Measurements from ENCODE around the gene SFI1.
A peak's percentile ranks its signal among the peaks of the same experiment; 100 is the strongest.

The SFI1 gene

GRCh38 chr22:31489632-31490495, 6.5 kb upstream of the SFI1 start, which contains the start of gene EIF4ENIF1 (continued):
- TF ChIP-seq BCL11A (tag by site-specific recombination; IDR thresholded peaks at IDR 0.05; ENCODE audit: low read depth) (no peak), ZNF837 (tag by site-specific recombination; IDR thresholded peaks at IDR 0.05) (no peak), ZNF610 (tag by site-specific recombination; IDR thresholded peaks at IDR 0.05; ENCODE audit: borderline replicate concordance) (peak; percentile 74; the same call in 1 of the 2 replicates), ZBTB48 (tag by site-specific recombination; IDR thresholded peaks at IDR 0.05) (peak; percentile 63), MEIS1 (CRISPR knock-in tag; IDR thresholded peaks at IDR 0.05; ENCODE audit: borderline replicate concordance) (no peak), ZNF677 (tag by site-specific recombination; IDR thresholded peaks at IDR 0.05) (0 out of 2 replicates have a peak, but pooled peaks have one; percentile 46), ZNF133 (tag by site-specific recombination; IDR thresholded peaks at IDR 0.05) (no peak), ZNF530 (tag by site-specific recombination; IDR thresholded peaks at IDR 0.05; ENCODE audit: low read depth) (no peak), ZNF146 (tag by site-specific recombination; IDR thresholded peaks at IDR 0.05) (0 out of 2 replicates have a peak, but pooled peaks have one; percentile 14), ZNF785 (tag by site-specific recombination; IDR thresholded peaks at IDR 0.05) (peak; percentile 97), ELK4 (IDR thresholded peaks at IDR 0.05; ENCODE audit: borderline replicate concordance, low read depth, low read length) (peak; percentile 86; the same call in 1 of the 2 replicates), ZFP41 (tag by site-specific recombination; IDR thresholded peaks at IDR 0.05; ENCODE audit: borderline replicate concordance) (no peak), ZBTB8A (tag by site-specific recombination; IDR thresholded peaks at IDR 0.05) (peak; percentile 69), ZNF23 (tag by site-specific recombination; IDR thresholded peaks at IDR 0.05; ENCODE audit: borderline replicate concordance) (no peak), HIC1 (tag by site-specific recombination; IDR thresholded peaks at IDR 0.05) (no peak), OVOL3 (tag by site-specific recombination; IDR thresholded peaks at IDR 0.05) (no peak), KLF8 (tag by site-specific recombination; IDR thresholded peaks at IDR 0.05) (peak; percentile 84), ZNF747 (tag by site-specific recombination; IDR thresholded peaks at IDR 0.05) (no peak), SETDB1 (IDR thresholded peaks at IDR 0.05; ENCODE audit: insufficient read length, low read length) (no peak), ZFP69B (tag by site-specific recombination; IDR thresholded peaks at IDR 0.05) (peak; percentile 65; the same call in 1 of the 2 replicates), KLF16 (tag by site-specific recombination; IDR thresholded peaks at IDR 0.05) (peak; percentile 71; the same call in 1 of the 2 replicates), ZNF214 (tag by site-specific recombination; IDR thresholded peaks at IDR 0.05; ENCODE audit: borderline replicate concordance) (no peak), ZNF121 (tag by site-specific recombination; IDR thresholded peaks at IDR 0.05) (peak; percentile 29; the same call in 1 of the 2 replicates), KLF1 (tag by site-specific recombination; IDR thresholded peaks at IDR 0.05) (peak; percentile 66), ZNF449 (tag by site-specific recombination; IDR thresholded peaks at IDR 0.05) (peak; percentile 56; the same call in 1 of the 2 replicates), SP3 (tag by site-specific recombination; IDR thresholded peaks at IDR 0.05) (peak; percentile 76)
- TF ChIP-seq, protein P1, sequence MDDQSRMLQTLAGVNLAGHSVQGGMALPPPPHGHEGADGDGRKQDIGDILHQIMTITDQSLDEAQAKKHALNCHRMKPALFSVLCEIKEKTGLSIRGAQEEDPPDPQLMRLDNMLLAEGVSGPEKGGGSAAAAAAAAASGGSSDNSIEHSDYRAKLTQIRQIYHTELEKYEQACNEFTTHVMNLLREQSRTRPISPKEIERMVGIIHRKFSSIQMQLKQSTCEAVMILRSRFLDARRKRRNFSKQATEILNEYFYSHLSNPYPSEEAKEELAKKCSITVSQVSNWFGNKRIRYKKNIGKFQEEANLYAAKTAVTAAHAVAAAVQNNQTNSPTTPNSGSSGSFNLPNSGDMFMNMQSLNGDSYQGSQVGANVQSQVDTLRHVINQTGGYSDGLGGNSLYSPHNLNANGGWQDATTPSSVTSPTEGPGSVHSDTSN (CRISPR knock-in tag; IDR thresholded peaks at IDR 0.05) = peak; percentile 69; the same call in 1 of the 2 replicates
- TF ChIP-seq, protein P2, sequence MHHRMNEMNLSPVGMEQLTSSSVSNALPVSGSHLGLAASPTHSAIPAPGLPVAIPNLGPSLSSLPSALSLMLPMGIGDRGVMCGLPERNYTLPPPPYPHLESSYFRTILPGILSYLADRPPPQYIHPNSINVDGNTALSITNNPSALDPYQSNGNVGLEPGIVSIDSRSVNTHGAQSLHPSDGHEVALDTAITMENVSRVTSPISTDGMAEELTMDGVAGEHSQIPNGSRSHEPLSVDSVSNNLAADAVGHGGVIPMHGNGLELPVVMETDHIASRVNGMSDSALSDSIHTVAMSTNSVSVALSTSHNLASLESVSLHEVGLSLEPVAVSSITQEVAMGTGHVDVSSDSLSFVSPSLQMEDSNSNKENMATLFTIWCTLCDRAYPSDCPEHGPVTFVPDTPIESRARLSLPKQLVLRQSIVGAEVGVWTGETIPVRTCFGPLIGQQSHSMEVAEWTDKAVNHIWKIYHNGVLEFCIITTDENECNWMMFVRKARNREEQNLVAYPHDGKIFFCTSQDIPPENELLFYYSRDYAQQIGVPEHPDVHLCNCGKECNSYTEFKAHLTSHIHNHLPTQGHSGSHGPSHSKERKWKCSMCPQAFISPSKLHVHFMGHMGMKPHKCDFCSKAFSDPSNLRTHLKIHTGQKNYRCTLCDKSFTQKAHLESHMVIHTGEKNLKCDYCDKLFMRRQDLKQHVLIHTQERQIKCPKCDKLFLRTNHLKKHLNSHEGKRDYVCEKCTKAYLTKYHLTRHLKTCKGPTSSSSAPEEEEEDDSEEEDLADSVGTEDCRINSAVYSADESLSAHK (tag by site-specific recombination; IDR thresholded peaks at IDR 0.05) = peak; percentile 39; the same call in 1 of the 2 replicates
- TF ChIP-seq, protein P3, sequence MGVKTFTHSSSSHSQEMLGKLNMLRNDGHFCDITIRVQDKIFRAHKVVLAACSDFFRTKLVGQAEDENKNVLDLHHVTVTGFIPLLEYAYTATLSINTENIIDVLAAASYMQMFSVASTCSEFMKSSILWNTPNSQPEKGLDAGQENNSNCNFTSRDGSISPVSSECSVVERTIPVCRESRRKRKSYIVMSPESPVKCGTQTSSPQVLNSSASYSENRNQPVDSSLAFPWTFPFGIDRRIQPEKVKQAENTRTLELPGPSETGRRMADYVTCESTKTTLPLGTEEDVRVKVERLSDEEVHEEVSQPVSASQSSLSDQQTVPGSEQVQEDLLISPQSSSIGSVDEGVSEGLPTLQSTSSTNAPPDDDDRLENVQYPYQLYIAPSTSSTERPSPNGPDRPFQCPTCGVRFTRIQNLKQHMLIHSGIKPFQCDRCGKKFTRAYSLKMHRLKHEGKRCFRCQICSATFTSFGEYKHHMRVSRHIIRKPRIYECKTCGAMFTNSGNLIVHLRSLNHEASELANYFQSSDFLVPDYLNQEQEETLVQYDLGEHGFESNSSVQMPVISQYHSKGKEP (tag by site-specific recombination; IDR thresholded peaks at IDR 0.05) = peak; percentile 34
